ENCODE results near the gene WDR31.
A peak's percentile ranks its signal among the peaks of the same experiment; 100 is the strongest.
"Not testable (repeated sequence)": the region's sequence is repeated elsewhere in the genome, so short reads cannot be mapped to it uniquely, and the experiment has no call there.

The WDR31 gene

GRCh38 chr9:113340011-113340699 is at the start of gene WDR31:
Gene WDR31, minus strand, starts transcription at chr9:113340275. Its CDS starts 8,253 bp downstream, at chr9:113332022.
- peak; percentile 89 for DNase-seq

- DNase-seq: no peak
Observed at GRCh38 chr9:113389451-113389850, 49.4 kb upstream of the WDR31 start.

GRCh38 chr9:113388833-113389232 is 48.8 kb upstream of the WDR31 start:
- DNase-seq: no peak

- no peak for DNase-seq
Observed at GRCh38 chr9:113387560-113388230, 47.6 kb upstream of the WDR31 start.

- no peak for DNase-seq
Observed at GRCh38 chr9:113386571-113387393, 46.7 kb upstream of the WDR31 start.

GRCh38 chr9:113381909-113382411 is 41.9 kb upstream of the WDR31 start:
- no peak for DNase-seq

GRCh38 chr9:113381441-113381840 is 41.4 kb upstream of the WDR31 start:
- DNase-seq: not testable (repeated sequence)

GRCh38 chr9:113380869-113381378 is 40.8 kb upstream of the WDR31 start:
- DNase-seq: no peak

GRCh38 chr9:113379829-113380210 is 39.7 kb upstream of the WDR31 start:
- DNase-seq: not testable (repeated sequence)

GRCh38 chr9:113379094-113379828 is 39.2 kb upstream of the WDR31 start:
- not testable (repeated sequence) for DNase-seq

GRCh38 chr9:113376634-113377567 is 36.8 kb upstream of the WDR31 start, which contains the start of gene HDHD3:
Gene HDHD3, minus strand, starts transcription at chr9:113376986. Its CDS starts 2,632 bp downstream, at chr9:113374354.
- DNase-seq: peak; percentile 70

GRCh38 chr9:113375057-113376023 is 35.3 kb upstream of the WDR31 start:
- DNase-seq: no peak

- DNase-seq: no peak
Observed at GRCh38 chr9:113373676-113374392, 33.8 kb upstream of the WDR31 start.

- DNase-seq: no peak
Observed at GRCh38 chr9:113373256-113373655, 33.2 kb upstream of the WDR31 start.

GRCh38 chr9:113372059-113372458 is 32.0 kb upstream of the WDR31 start:
- no peak for DNase-seq

- no peak for DNase-seq
Observed at GRCh38 chr9:113370806-113371325, 30.8 kb upstream of the WDR31 start.

- DNase-seq: no peak
Observed at GRCh38 chr9:113369855-113370140, 29.7 kb upstream of the WDR31 start.

GRCh38 chr9:113368982-113369854 is 29.1 kb upstream of the WDR31 start:
- no peak for DNase-seq

Measured in fibroblast of skin of right quadriceps (primary cell).